VCaP (cell line): ENCODE data around the gene ALPP.
"Not testable (repeated sequence)": the region's sequence is repeated elsewhere in the genome, so short reads cannot be mapped to it uniquely, and the experiment has no call there.

Source experiments
- H3K27ac ChIP-seq: fragments of 450-650 bp; 2 replicates; pipeline ENCODE4 v1.5.1; 2017
- CTCF ChIP-seq: fragments of 450-650 bp; conservative IDR thresholded peaks from 2 replicates; pipeline ENCODE4 v1.5.1; 2017; ENCODE audit warnings: mild to moderate bottlenecking, moderate library complexity

The ALPP gene

GRCh38 chr2:232365621-232366321 is 12.8 kb upstream of the ALPP start:
- no peak overlapping the region for H3K27ac ChIP-seq
- peak; percentile 72 for TF ChIP-seq CTCF

GRCh38 chr2:232366461-232366860 is 12.1 kb upstream of the ALPP start:
- not testable (repeated sequence) for H3K27ac ChIP-seq

DNA sequence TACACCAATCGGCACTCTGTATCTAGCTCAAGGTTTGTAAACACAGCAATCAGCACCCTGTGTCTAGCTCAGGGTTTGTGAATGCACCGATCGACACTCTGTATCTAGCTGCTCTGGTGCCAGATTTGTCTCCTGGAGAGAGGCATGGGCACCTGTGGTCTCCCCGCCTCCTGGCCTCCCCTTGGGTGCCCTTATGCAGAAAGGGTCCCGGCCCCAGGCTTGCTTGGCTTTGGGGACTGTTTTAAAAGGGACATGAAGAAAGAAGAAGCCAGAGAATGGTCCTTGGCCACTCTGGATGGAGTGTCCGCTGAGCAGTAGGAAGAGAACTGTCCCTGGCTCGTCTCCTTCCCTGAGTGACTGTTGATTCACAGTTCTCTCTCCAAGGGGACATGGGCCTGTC is 11.5 kb upstream of the ALPP start:
- no peak for TF ChIP-seq CTCF
- H3K27ac ChIP-seq, result no peak overlapping the region

GRCh38 chr2:232367591-232368233 is 10.8 kb upstream of the ALPP start:
- TF ChIP-seq CTCF, result no peak

GRCh38 chr2:232368311-232368731 is 10.2 kb upstream of the ALPP start:
- no peak for TF ChIP-seq CTCF
- no peak overlapping the region for H3K27ac ChIP-seq

More at GRCh38 chr2:232367591-232368233, 10.8 kb upstream of the ALPP start:
- no peak overlapping the region for H3K27ac ChIP-seq

DNA sequence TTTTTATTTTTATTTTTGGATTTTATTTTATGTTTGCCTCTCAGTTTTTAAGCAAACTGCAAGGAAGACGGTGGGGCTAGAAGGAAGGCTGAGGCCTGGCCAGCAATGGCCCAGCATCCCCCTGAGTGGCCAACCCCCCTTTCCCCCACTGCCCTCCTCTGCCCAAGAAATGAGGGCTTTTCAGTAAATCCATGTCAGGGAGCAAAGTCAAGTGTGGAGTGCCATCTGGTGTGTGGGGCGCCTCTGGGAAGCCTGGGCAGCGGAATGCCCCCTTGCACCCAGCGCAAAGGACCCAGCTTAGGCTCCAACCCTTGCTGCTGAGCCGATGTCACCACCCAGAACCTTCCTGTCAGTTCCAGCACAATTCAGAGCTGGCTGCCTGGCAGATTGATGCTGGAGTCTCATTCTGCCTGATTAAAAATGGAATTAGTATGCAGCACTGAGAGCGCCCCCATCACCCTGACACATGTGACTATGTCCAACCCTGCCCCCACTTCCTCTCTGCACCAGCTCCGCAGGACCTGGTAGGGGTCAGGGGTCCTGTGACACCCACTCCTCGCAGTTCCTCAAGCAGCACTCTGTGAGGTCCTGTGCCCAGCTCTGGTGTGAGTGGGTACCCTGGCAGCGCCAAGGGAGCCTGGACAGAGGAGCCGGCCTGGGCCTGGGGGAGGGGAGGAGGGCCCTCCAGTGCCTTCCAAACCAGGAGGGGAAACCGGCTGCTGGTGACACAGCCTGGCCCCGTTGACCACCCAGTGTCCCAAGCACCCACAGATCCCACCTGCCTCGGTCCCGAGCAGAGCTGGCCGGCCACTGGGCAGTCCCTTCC is 9.2 kb upstream of the ALPP start:
- TF ChIP-seq CTCF, result no peak
- no peak overlapping the region for H3K27ac ChIP-seq

- not testable (repeated sequence) for H3K27ac ChIP-seq
Observed at GRCh38 chr2:232370007-232370406, 8.5 kb upstream of the ALPP start.
